ENCODE measurements around the gene ANKRD13B.

The ANKRD13B gene

DNA sequence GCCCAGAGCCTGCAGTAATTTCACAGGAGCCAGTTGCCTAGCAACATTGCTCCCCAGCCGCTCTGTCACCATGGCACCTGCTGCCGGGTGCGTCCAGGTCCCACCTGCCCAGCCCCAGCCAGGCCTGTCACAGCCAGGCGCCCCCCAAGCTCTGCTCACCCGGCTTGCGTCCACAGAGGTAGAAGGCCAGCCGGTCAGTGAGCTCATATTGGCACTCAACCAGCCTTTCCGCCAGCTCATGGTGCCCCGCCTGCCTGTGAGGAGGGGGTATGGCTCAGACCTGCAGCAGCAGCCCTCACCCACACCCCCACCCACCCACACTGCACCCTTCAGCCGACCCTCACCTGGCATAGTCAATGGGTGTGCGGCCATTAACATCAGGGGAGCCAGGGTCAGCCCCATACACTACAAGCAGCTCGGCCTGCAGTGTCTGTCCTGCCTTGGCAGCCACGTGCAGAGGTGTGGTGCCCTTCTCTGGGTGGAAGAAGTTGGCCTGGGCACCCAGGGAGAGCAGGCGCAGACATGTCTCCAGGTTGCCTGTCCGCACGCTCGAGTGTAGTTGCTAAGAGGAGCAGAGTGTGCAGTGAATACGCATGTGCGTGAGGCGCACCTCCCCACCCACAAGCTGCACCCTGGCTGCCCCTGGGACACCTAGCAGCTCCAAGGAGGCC lies 11.2 kb upstream of the ANKRD13B start:
- DNase-seq (ENCODE audit: low read depth in 2 of 2): no peak

DNA sequence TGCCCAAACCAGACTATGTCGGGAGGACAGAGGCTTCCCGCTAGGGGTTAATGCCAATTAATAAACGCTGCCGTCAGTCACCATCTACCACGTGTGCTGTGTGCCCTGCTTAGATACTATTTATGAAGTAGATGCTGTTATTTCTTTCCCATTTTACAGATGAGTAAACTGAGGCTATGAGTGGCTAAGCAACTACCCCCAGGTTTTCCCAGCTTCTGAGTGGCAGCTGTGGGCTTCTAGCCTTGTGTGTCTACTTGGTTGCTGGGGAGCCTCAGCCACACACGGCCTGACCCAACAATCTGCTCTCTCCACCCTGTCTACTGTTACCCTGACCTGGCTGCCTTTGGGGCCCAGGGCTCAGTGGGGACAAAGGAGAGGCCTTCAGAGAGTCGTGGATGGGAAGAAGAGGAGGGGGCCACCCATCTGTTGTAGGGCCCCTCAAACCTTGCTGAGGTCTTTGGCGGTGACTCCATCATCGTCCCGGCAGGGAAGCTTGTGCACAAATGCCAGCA lies 10.6 kb upstream of the ANKRD13B start:
- DNase-seq (ENCODE audit: low read depth in 2 of 2): no peak

DNA sequence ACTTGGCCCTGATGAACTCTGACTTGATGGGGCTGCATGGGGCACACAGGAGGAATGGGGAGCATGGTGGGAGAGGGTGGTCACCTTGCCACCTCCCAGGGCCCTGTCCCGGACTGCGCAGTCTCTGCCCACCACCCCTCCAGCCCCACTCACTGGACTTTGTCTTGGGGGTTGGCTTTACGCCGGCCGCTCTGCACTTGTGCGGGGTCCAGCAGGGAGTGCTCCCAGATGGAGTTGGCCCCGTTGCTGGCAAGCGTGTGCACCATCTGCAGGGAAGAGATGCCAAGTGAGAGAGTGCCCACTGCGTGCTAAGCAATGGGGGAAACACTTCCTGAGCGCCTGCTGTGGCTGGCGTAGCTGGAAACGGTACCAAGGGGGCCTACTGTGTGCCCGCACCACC lies 10.2 kb upstream of the ANKRD13B start:
- no peak for DNase-seq (ENCODE audit: low read depth in 2 of 2)

DNA sequence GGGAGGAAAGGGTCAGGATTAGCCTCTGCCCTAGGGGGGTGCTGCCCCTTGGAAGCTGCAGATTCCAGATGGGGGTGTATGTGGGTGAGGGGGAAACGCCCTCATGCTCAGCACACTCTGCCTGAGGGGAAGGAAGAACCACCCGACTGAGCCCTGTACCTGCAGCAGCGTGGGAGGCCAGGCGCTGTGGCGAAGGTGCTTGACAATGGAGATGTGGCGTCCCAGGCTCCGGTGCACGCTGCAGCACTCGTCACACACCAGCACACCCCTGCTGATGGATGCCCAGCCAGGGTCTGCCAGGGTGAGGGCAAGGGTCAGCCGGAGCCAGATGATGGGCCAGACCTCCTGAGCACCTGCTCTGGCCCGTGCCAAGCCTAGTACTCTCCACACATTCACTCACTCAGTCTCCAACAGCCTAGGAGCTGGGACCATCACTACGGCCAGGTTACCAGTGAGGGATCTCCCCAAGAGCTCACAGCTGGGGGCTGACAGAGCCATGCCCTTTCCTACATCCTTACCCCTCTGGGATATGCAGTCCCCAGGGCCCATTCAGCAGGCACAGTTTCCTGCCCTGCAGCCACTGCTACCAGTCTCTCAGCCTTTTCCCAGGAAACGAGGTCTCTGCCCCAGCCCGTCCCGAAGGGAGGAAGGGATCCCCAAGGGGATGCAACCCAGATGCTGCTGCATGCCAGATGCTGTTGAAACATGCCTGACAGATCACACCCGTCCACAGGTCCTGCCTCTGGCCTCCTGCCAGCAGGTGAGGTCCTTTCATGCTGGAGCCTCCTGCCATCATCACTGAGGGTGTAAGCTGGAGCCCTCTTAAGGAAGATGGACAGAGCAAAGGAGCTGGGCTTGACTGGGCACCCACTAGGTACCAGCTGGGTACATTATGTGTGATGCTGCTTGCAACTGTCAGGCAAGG lies 9.3 kb upstream of the ANKRD13B start:
- no peak for DNase-seq (ENCODE audit: low read depth in 2 of 2)

DNA sequence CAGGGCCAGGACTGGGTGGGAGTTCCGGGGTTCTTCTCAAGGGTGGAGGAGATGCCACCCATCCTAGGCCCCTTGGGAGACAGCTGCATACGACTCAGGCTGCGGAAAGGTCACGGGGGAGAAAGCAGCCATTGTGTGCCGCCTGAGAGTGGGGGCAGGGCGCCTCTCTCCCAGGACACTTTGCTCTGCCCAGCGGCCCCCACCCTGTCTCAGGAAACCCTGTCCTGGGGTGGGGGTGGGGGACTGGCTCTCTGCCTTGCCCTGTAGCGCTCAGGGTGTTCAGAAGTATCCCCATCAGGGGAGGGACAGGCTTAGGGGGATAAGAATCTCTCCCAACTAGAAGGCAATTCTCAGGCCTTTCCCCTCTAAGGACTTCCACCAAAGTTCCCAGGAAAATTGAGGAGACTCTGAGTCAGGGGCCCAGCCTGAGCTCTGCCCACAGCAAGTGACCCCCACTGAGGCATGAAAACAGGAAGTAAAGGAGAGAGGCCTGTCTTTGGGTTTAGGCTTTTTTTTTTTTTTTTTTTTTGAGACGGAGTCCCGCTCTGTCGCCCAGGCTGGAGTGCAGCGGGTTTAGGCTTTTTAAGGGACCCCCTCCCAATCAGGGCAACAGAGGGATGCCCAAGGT lies 8.4 kb upstream of the ANKRD13B start:
- DNase-seq (ENCODE audit: low read depth in 2 of 2): no peak

DNA sequence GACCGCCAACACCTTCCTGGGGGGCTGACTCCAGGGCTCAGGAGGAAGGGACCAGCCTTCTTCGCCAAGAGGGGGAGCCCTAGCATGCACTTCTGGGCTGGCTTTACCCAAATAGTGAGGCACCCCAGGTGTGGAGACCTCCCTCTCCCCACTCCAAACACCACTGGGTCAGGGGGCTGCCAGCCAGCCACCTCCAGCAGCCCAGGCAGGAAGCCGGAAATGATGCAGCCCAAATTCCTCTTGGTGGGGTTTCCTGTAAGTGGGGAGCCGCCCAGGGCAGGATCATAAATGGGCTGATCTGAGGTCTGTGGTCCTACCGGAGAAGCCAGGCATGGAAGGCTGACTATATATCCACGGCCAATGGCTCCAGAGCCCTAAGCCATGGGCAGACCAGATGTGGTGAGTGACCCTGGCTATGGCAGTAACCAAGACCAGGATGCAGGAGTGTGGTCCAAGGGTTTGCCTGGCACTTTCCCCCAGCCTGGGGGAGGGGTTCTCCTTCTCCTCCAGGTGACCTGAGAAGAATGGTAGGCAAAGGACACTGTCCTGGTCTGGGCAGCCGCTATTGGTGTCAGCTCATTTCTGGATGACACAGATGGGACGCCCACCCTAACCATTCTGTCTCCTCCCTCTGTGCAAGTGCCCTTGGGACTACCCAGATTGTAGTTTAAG lies 7.7 kb upstream of the ANKRD13B start:
- DNase-seq (ENCODE audit: low read depth in 2 of 2): no peak

DNA sequence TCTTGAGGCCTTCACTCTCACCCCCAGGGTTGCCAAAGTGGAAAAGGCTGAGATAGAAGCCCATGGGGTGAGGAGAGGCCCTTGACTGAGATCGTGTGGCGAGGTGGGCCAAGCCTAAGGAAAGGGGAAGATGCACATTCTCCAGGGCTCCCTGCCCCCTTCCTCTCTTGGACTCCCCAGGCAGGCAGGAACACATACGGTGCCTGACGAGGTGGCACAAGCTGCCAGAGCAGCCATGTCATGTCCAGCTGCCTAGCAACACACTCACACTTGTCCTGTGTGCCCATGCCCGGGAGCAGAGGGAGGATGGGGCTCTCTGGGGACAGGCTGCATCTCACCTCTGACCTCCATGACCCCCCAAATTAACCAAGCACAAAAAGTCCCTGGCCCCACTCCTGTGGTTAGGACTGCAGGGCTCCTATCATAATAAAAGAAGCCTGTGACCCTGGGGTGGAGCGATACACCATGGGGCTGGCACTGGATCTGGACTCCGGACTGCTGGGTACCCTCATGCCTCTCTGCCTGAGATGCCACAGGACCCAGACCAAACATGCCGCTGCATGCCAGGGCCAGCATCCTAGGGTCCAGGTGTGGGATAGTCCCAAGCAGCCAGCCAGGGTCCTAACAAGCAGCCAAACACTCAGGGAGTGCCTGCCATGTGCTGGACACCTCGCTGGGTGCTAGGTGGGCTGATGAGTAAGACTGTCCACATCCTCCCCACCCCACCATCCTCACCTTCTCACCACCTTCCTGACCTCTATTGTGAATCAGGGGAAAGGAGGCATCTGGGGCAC lies 6.1 kb upstream of the ANKRD13B start:
- no peak for DNase-seq (ENCODE audit: low read depth in 2 of 2)

DNA sequence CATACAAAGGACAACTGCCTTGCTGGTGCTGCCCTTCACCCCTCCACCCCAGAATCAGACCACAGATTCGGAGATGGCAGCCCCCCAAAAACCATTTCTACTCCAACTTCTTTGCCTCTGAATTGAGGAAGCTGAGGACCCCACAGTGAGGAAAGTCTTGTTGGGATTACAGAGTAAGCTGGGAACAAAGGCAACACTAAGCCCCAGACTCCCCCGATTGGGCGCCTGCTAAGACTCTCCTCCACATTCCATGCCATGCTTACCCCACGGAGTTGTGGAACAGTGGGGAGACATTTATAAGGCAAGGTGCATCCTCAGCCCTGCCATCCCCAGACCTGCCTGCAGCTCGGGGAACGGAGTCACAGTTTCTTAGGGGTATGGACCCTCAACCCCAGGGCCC lies 5.3 kb upstream of the ANKRD13B start:
- DNase-seq (ENCODE audit: low read depth in 2 of 2): no peak

DNA sequence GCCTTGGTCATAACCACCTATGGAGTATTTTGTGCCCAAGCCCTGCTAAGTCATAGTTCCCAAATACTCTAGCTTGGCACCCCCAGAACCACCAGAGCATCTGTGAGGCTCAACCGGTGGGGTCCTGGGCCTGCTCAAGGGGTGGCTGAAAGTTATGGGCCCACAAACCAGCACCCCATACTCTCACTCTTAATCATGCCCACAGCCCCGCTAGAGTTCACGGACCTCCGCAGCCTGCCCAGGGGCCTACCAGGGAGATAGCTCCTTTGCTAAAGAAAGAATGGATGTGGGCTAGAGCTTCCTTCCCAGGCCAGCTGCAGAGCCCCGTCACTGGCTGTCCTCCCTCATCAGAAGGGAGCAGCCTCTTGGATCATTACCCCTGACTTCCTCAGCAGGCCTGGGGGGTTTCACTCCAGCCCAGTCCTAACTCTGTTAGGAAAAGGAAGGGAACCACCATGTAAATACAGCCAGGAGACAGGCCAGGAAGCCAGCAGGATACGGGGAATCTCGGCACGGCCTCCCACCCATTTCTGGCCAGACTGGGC lies 4.8 kb upstream of the ANKRD13B start:
- DNase-seq (ENCODE audit: low read depth in 2 of 2): no peak

DNA sequence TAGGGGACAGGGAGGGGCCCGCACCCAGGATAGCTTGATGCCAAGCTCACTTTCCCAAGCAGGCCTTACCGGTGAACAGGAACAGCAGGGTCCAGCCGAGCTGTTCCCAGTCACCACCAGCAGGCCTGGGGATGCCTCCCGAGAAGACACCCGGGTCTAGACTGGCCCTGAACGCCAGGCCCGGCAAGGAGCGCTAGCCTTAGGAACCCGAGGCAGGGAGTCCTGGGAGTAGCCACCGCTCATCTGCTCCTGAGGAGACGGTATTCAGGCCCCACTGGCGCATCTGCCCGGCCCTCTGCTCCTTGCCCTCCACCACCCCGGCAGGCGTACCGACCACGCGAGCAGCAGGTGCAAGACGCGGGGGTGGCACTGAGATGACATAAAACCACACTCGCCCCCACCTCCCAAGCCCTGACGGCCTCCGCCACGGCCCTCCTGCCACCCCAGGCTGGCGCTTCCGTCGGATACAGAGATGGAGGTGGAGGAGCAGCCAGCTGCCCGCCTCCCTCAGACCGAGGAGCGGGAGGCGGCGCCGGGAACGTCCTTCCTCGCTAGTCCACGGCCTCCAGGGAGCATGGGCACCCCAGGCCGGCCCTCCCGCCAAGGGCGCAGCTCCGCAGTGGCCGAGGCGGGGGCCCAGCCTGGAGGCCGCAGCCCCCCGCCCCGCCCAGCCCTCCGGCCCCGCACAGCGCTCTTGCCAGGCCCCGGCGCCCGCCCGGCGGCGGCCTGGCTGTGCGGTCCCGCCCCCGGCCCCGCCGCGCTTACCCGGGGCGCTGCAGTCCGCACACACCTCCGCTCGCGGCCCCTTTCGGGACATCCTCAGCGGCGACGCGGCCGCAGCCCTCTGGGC lies 4.1 kb upstream of the ANKRD13B start:
- peak in 1 of 2 donors; percentile 27 for DNase-seq (ENCODE audit: low read depth in 2 of 2)

DNA sequence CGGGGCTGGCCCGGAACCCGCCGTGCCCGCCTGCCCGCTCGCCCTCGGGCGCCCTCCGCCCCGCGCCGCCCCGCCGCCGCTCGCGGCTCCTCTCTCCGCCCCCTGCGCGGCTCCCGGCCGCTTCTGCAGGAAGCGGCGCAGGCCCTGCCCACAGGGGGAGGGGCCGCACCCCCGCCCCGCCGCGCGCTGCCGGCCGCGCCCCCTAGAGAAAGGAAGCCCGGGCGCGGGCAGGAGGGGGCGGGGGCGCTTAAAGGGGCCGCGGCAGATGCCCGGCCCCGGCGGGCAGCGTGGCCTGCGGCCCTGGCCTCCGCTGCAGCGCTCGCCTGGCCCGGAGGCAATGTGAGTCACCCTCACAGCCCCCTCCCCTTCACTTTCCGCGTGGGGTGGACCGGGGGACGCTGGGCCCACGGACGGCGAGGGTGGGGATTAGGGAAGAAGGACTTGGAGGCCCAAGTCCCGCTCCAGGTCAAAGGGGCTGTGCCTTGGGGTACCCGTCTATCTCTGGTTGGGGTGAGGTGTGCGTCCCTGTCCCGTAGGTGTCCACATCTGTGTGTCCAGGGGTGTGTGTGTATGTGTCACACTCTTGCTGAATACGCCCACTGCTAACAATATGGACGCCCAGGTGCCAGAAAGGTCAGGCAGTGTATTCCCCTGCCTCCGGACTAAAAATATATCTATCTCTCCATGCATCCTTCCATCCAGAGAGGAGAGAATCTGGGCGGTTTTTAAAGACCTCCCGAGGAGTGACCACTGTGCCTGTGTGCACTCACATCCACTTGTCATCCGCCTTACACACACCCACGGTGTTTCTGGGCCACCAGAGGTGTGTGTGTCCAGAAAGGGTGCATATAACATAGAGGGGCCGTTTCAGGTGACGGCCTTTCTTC lies 3.2 kb upstream of the ANKRD13B start, which contains the start of gene GIT1:
TSS of gene GIT1 (minus strand) at position 125 of the 887 bp plus-strand sequence. CDS start 270 bp downstream, outside the sequence.
- peak; percentile 73 to 80 for DNase-seq (ENCODE audit: low read depth in 2 of 2)

DNA sequence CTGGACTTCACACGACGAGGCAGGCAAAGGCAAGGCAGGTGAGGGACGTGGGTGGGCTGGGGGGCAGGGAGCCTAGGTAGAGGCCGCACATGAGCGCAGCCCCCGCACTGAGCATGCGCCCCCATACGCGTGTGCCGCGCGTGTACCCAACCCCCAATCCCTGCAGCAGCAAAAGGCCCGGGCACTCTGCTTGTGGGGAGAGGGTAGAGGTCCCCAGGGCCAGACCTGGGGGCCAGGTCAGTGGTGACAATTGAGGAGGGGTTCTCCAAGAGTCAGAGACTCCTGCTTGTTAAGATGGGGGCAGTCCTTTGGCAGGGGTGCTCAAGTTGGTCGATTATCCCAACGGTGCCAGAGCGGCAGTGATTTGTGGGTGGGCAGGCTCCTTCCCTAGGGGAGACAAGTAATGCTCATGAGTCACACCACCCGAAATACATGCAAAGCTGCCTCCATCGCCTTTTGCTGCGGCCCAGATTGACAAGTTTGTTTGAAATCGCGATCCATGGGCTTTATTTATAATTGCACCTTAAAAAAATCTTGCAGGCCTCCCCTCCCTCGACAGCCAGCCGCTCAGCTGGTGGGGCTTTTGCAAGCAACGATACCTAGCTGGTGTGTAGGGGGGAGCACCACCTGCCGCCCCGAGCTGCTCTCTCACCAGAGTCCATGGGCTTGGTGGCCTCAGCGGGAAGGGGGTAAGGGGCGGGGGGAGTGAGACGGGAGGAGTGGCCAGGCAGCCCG lies 2.4 kb upstream of the ANKRD13B start:
- DNase-seq (ENCODE audit: low read depth in 2 of 2): no peak

DNA sequence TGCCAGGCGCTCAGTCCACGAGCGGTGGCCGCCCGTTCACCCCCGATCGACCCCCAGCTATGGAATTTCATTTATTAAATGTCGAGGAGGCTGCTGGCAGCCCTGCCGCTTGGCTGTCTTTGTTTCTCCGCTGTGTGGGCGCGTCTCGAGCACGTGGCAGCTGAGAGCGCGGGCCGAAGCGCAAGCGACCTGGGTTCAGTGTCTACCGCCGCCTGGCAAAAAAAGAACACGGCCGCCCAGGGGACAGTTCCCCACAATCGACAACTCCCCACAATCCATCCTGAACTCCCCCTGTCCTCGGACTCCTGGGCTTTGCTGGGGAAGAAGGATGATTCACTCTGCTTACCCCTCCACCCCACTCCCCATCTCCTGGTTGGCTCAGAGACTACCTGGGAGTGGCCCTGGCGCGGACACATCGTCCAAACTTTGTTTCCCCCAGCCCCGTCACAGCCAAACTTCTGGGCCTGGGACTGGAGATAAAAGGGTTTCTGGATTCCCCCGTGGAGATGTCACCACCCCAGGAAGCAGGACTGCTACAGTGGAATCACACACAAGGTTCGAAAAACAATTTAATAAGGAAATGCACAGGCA lies 1.7 kb upstream of the ANKRD13B start:
- DNase-seq (ENCODE audit: low read depth in 2 of 2): peak in 1 of 2 donors; percentile 24

DNA sequence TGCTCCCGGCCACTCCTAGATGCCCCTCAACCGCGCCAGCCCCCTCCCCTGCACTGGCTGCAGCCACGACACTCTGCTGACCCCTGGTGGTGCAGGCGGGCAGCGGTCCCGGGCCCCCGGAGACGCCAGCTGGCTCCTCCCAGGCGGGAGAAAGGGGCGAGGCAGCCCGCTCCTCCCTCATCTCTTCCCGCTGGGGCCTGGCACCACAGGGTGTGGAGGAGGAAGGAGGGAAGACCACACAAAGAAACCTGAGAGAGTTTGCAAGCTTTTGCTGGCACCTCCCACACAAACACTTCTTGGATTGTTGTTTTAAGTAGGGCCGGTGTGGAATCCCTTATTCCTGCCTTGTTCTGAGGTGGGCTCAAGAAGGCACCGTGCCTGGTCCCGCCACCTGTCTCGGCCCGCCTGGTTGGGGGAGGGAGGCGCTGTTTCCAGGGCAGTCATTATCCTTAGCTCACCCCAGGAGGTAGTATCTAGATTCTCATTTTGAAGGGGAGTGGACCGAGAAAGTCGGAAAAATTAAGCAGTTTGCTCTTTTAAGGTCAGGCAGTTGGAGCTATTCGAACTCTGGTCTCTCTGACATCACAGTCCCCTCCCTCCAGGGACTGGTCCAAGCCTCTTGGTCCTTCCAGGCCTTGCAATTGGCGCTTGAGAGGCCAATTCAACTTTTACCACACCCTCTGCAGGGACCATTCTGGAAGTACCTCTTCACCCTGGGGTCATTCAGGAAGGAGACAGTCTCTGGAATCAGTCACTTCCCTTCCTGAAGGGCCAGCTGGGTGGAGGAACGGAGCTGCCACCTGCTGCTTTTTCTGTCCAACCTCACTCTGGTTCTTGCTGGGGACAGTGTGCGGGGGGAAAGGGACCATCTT lies 959 bp upstream of the ANKRD13B start:
- DNase-seq (ENCODE audit: low read depth in 2 of 2): peak; percentile 81 to 85

DNA sequence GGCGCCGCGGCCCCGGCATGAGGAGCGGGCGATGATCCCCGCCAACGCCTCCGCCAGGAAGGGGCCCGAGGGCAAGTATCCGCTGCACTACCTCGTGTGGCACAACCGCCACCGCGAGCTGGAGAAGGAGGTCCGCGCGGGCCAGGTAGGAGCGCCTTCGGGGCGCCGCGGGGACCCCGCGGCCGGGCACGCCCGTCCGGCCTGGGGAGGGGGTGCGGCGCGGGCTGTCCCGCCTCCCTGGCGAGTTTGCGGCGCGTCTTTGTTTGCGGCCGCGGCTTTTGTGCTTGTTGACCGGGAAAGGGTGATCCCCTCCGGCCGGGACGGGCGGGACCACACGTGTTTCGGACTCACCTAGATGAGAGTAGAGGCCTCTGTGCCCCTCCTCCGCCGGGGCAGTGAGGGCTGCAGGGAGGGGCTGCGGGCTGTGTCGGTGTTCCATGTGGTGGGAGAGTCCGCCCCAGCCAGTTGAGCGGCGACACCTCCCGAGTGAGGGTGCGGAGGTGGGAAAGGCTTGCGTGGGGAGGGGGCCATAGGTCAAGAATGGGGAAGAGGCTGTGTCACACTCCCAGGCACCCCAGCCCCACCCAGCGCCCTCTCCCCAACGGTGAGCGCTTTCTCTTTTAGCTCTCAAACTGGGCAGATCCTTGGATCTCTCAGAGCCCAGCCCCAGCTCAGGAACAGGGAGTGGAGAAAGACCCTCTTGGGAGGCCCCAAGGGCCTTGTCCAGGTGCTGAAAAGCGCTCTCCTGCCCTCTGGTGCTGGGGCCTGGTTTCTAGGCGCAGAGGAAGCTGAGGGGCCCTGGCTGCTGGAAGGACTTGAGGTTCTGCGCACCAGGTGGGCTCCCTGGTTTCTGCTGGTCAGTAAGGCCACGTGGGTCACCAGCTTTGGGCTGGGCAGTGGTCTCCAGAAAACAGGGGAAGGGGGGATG lies 923 bp downstream of the ANKRD13B start:
- no peak for DNase-seq (ENCODE audit: low read depth in 2 of 2)
